ENCODE data around the gene ITGA11. TPM values are rescaled to one million over a fixed set of nuclear protein-coding genes. Genes with fewer than 3 reads are reported as not detected.

Gene ITGA11
- total RNA-seq, 1 experiment from 2014 or later: not detected

GRCh38 chr15:68442041-68442440 is 10.1 kb upstream of the ITGA11 start:
- Histone ChIP-seq H3K27ac (ENCODE audit: low read length) (no peak overlapping the region), H3K36me3 (ENCODE audit: low read depth, low read length) (no peaks in the 10 kb centered on the region), H3K9me3 (ENCODE audit: low read length) (no peaks in the 10 kb centered on the region), H4K20me1 (ENCODE audit: low read length) (no peaks in the 10 kb centered on the region), H3K9me2 (replicated peaks; ENCODE audit: low read length) (no peaks in the 10 kb centered on the region), H3K4me1 (ENCODE audit: insufficient read depth, low read length) (no peaks in the 10 kb centered on the region), H2AFZ (ENCODE audit: low read length) (no peak overlapping the region), H3K4me3 (ENCODE audit: low read length) (no peak overlapping the region), H3K9ac (ENCODE audit: low read length) (no peak overlapping the region), H3K27me3 (ENCODE audit: low read length) (peaks cover 63% of the 10 kb centered on the region), H3K79me2 (ENCODE audit: low read length) (no peaks in the 10 kb centered on the region), H3K4me2 (ENCODE audit: low read length) (no peak overlapping the region), H3F3A (ENCODE audit: low read length, unreplicated experiment) (no peaks in the 10 kb centered on the region)
- POLR2A ChIA-PET (ENCODE audit: unreplicated experiment): no interaction called here
- ATAC-seq (no peak), DNase-seq (no peak)
- intact Hi-C loops (cut with micrococcal nuclease): no loop called here
- TF ChIP-seq EZH2 (IDR thresholded peaks at IDR 0.05; ENCODE audit: low read length, unreplicated experiment) (no peak), CTCF (conservative IDR thresholded peaks at IDR 0.05; ENCODE audit: low read depth, low read length) (no peak)
- no TSS peak for BruUV-seq (replicated peaks)
- CTCF ChIA-PET: no interaction called here

GRCh38 chr15:68441045-68441743 is 9.2 kb upstream of the ITGA11 start:
- no peak overlapping the region for H3K27ac ChIP-seq (ENCODE audit: low read length)
- BruUV-seq (replicated peaks): no TSS peak
- no peaks in the 10 kb centered on the region for H3K79me2 ChIP-seq (ENCODE audit: low read length)
- H4K20me1 ChIP-seq (ENCODE audit: low read length): no peaks in the 10 kb centered on the region
- no peak overlapping the region for H3K4me2 ChIP-seq (ENCODE audit: low read length)
- H3K36me3 ChIP-seq (ENCODE audit: low read depth, low read length): no peaks in the 10 kb centered on the region
- no peaks in the 10 kb centered on the region for H3K9me3 ChIP-seq (ENCODE audit: low read length)
- H2AFZ ChIP-seq (ENCODE audit: low read length): no peak overlapping the region
- H3K9me2 ChIP-seq (replicated peaks; ENCODE audit: low read length): no peaks in the 10 kb centered on the region
- ChIA-PET CTCF (no interaction called here), POLR2A (ENCODE audit: unreplicated experiment) (no interaction called here)
- no peak overlapping the region for H3K4me3 ChIP-seq (ENCODE audit: low read length)
- no peak overlapping the region for H3K9ac ChIP-seq (ENCODE audit: low read length)
- DNase-seq: no peak
- H3K27me3 ChIP-seq (ENCODE audit: low read length): peaks cover 62% of the 10 kb centered on the region
- H3F3A ChIP-seq (ENCODE audit: low read length, unreplicated experiment): no peaks in the 10 kb centered on the region
- intact Hi-C loops (cut with micrococcal nuclease): no loop called here
- no peak for ATAC-seq
- TF ChIP-seq EZH2phosphoT487 (IDR thresholded peaks at IDR 0.05; ENCODE audit: borderline replicate concordance, low read length): no peak
- no peak for TF ChIP-seq CTCF (conservative IDR thresholded peaks at IDR 0.05; ENCODE audit: low read depth, low read length)
- no peak for TF ChIP-seq EZH2 (IDR thresholded peaks at IDR 0.05; ENCODE audit: low read length, unreplicated experiment)
- no peaks in the 10 kb centered on the region for H3K4me1 ChIP-seq (ENCODE audit: insufficient read depth, low read length)

GRCh38 chr15:68440136-68440535 is 8.2 kb upstream of the ITGA11 start:
- DNase-seq: no peak
- TF ChIP-seq EZH2phosphoT487 (IDR thresholded peaks at IDR 0.05; ENCODE audit: borderline replicate concordance, low read length) (no peak), CTCF (conservative IDR thresholded peaks at IDR 0.05; ENCODE audit: low read depth, low read length) (no peak)
- intact Hi-C loops (cut with micrococcal nuclease): no loop called here
- no TSS peak for BruUV-seq (replicated peaks)
- H3K79me2 ChIP-seq (ENCODE audit: low read length): no peaks in the 10 kb centered on the region
- no peak for ATAC-seq
- no peaks in the 10 kb centered on the region for H3K9me2 ChIP-seq (replicated peaks; ENCODE audit: low read length)
- H3K9ac ChIP-seq (ENCODE audit: low read length): no peak overlapping the region
- ChIA-PET CTCF (no interaction called here), POLR2A (ENCODE audit: unreplicated experiment) (no interaction called here)
- H4K20me1 ChIP-seq (ENCODE audit: low read length): no peaks in the 10 kb centered on the region
- H3K4me3 ChIP-seq (ENCODE audit: low read length): no peak overlapping the region
- H3K4me1 ChIP-seq (ENCODE audit: insufficient read depth, low read length): no peaks in the 10 kb centered on the region
- no peak overlapping the region for H2AFZ ChIP-seq (ENCODE audit: low read length)
- no peaks in the 10 kb centered on the region for H3K9me3 ChIP-seq (ENCODE audit: low read length)
- no peaks in the 10 kb centered on the region for H3F3A ChIP-seq (ENCODE audit: low read length, unreplicated experiment)
- no peak overlapping the region for H3K4me2 ChIP-seq (ENCODE audit: low read length)
- peaks cover 64% of the 10 kb centered on the region for H3K27me3 ChIP-seq (ENCODE audit: low read length)
- H3K27ac ChIP-seq (ENCODE audit: low read length): no peak overlapping the region
- no peaks in the 10 kb centered on the region for H3K36me3 ChIP-seq (ENCODE audit: low read depth, low read length)

Data from PC-3 (cell line).